GM03348 (cell line): ENCODE data around the gene TMEM132C.
"Not testable (repeated sequence)": the region's sequence is repeated elsewhere in the genome, so short reads cannot be mapped to it uniquely, and the experiment has no call there.

Source experiments
- DNase-seq: peaks from one replicate; pipeline ENCODE4 v3.0.0; 2012; ENCODE audit warnings: low spot score

TMEM132C gene

DNA sequence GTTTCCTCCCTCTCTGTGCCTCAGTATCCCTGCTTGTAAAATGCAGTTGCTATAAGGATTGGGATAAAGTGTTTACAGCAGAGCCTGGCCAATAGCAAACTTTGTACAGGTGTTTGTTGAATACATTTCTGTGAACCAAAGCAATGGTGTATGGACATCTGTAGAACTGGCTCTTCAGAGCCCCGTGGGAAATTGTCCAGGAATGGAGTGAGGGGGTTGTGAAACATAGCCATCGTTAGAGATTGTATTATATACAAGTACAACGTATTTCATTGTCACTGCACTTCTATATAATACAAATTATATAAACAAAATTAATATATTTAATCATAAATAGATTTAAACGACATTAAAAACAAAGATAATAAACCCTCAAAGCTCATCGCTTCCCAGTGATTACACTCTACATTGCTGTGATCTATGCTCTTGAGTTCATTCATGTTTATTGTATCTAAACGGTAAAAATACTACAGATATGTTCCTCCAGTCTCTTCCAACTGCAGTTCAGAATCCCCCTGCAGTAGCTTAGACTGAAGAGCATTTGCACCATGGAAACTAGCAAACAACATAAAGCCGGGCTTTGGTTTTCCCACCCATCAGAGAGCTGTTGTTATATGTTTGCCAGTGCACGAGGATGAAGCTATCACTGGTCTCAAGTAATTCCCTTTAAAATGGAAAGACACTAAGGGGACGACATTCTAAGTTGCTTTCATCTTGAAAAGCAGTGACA lies 216.7 kb downstream of the TMEM132C start:
- DNase-seq = no peak

DNA sequence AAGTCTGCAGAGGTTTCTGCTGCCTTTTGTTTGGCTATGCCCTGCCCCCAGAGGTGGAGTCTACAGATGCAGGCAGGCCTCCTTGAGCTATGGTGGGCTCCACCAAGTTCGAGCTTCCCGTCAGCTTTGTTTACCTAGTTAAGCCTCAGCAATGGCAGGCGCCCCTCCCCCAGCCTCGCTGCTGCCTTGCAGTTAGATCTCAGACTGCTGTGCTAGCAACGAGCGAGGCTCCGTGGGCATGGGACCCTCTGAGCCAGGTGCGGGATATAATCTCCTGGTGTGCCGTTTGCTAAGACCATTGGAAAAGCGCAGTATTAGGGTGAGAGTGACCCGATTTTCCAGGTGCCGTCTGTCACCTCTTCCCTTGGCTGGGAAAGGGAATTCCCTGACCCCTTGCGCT lies 230.4 kb downstream of the TMEM132C start:
- not testable (repeated sequence) for DNase-seq

DNA sequence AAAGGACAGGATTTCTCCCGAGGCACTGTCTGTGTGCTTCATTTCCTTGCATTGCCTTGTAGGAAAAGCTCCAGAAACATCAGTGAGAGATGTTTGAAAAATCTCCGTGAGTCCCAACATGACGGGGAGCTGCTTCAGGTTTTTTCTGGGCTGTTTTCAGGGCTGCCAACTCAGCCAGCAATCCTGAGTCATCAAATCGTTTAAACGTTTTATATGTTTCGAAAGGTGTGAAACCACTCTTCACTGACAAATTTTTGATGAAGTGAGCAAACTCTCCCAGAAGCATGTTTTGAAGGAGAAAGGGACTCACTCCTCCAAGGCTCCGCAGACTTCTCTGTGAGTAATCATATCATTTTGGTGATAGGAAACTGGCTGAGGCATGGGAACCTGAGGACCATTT lies 240.5 kb downstream of the TMEM132C start:
- no peak for DNase-seq

DNA sequence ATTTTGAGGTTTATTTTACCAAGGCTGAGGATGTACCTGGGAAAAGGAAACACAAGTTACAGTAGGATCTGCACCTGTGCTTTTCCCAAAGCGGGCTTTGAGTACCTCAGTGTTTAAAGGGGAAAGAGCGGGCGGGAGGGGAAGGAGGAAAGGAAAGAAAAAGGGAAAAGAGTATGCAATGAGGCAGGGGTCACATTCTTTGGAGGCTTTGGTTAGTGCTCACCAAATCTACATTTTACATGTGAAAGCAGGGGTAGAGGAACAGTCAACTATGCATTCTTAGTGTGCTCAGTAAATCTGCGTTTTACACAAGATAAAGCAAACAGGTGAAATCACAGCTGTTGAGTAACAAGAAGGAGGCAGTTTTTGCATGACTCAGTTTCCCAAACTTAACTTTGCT lies 242.2 kb downstream of the TMEM132C start:
- no peak for DNase-seq

DNA sequence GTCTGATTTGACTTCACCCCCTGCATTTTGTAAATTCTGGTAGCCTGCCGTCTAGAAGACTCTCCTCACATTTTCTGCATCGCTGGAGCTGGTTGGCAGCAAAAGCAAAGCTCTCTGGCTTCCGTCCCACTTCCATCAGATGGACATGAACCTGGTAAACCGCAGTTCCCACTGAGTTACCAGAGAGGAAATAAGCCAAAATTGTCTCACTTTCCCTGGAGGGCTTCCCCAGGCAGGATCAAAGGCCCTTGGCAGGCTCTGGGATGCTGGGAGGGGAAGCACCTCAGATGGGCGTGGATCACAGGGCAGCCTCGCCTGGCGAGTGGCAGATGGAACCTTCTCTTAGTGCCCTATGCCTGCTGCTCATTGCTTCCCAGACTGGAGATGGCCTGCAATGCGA lies 243.5 kb downstream of the TMEM132C start:
- DNase-seq = no peak

DNA sequence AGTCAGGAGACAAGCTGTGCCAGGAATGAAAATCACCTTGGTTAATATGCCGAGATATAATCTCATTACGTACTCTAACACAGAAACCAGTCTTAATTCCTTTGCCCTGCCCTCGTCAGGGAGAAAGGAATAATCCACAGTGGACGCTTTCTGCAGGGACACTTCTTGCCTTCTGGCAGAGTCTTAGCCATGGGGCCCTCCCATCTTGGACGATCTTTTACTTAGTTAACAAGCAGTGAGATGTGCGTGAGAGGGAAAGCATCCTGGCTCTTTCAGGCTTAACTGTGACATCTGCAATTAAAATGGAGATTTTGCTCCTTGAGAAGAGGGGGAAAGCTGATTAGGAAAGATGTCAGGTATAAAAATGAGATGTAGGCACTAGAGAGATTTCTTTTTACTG lies 246.4 kb downstream of the TMEM132C start:
- DNase-seq = no peak

DNA sequence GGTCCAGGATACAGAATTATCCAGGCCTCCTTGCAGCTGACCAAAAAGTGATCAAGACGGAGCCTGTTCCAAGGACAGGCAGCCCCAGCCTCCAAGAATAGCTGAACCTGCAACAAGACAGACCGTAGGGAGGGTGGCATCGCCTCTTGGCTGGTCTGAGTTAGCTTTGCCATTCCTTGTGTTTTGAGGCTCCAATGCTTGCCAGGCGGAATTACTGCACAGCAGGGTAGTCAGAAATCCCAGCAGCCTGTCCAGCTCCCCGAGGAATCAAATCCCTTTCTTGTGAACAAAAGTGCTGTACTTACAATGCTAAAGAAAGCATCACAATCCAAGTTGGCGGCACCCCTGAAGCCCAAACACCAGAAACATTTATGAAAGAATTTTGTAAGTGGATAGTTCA lies 246.9 kb downstream of the TMEM132C start:
- DNase-seq = no peak

DNA sequence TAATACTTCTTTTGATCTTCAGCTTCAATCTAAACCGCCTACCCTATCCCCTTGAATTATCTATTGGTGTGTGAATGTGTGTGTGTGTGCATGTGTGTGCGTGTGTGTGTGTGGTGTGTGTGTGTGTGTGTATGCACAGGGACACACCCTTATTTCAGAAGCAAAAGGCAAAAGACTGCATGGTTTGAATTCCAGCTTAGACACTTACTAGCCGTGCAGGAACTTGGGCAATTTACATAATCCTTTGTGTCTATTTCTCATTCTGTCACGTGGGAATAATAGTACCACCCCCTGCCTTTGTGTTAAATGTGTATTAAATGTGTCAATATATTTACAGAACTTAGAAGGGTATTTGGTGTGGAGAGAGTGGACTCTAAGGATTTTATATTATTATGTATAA lies 251.7 kb downstream of the TMEM132C start:
- no peak for DNase-seq

DNA sequence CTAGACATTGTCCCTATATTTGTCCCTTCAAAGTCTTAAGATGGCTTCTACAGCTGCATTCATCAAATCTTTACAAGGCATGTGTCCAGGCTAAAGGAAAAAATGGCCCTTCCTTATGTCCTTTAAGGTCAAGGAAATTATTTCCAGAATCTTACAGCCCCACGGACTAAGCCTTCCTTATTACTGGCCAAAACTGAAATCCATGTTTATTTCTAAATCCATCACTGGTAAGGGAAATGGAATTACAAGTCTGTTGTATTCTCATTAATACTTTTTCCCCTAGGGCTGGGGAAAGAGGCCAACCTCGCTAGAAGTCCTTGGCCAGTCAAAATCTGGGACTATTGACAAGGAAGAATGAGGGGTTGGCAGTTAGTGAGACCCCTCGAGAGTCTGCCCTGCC lies 252.5 kb downstream of the TMEM132C start:
- no peak for DNase-seq

DNA sequence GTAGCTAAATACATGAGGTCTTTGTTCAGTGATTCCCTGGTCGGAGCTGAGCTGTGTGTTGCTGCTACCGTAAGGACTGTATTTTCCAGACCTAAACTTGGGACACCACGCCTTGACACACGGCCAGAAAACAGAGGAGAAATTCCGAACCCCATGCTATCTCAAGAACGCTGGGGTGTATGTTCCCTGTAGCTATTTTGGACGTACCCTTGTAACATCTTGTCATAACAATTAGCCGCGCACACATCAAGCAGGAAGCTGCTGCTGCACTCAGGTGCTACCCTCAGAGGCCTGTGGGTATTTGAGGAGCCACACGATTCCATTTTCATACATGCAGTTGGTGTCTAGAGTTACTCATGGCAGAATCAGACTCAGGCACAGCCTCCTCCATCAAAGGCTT lies 255.0 kb downstream of the TMEM132C start:
- no peak for DNase-seq

DNA sequence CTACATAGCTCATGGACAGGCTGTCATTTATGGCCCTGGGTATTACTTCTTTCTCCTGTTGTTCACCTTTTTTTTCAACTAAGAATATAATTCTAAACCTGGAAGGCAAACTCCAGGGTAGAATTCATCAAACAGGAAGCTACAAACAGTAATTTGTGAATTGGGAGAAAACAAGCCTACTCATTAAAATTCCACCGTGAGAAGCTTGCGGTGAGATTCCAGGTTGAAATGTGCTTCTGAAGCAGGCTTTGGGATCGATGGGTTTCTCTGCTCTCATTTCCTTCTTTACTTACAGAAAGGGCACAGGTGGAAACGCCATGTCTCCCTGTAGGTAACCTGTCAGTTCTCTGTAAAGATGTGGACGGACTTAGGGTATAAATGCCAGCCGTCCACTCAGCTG lies 257.5 kb downstream of the TMEM132C start:
- no peak for DNase-seq

DNA sequence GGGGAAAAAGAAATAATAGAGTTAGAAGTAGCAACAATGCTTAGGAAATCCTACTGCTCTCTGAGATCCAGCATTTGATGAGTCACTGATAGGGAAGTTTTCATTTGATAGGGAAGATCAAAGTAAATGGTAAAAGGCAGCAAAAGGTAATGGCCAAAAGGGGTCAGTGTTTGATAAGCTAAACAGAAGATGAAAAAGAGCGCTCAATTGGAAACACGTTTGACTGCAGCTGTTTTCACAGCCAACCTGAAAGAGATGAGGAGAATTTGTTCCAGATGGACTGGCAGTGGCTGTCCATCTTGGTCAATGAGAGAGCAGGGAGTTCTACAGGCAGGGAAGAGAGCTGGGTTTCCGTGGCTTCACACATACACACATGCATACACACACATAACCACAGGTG lies 264.2 kb downstream of the TMEM132C start:
- DNase-seq = no peak

DNA sequence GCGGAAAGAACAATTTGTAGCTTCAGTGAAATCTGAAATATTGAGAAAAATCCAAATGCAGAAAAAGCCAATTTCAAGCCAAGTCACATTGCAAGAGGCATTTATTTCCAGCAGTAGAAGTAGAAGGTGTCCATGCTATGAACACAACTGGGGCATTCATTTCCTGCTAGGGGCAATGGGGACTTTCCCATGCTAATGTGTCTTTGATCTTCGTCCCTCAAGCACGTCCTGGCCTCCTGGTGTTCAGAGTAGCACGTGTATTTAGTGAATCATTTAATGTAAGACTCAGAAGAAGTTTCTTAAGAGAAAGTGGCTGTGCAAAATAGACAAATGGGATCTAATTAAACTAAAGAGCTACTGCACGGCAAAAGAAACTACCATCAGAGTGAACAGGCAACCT lies 267.9 kb downstream of the TMEM132C start:
- DNase-seq = no peak

DNA sequence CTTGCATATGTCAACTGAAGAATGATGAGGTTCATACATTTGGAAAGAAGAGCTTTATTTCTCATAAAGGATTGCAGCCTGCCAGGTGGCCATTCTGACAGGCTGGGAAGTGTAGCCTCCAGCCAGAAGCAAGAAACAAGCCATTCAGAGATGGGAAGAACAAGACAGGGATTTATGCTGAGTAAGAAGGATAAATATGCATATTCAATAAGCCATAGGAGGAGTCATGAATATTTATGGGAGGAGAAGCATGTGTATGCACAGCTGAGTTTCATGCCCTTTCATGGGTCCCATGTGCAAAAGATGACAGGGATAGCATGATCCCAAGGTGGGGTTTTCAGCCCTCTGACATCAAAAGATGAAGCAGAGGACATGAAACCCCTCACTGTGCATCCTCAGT lies 269.8 kb downstream of the TMEM132C start:
- no peak for DNase-seq

DNA sequence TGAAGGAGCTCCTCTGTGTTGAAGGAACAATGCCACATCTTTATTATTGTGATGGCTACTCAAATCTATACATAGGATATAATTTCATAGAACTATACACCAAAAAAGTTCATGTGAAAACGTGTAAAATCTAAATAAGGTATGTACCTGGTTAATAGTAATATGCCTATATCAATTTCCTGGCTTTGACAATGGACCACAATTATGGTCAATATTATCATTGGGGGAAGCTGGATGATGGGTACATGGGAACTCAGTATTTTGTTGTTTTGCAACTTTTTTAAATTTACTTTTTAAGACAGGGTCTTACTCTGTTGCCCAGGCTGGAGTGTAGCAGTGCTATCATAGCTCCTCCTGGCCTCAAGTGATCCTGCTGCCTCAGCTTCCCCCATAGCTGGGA lies 270.7 kb downstream of the TMEM132C start:
- no peak for DNase-seq

DNA sequence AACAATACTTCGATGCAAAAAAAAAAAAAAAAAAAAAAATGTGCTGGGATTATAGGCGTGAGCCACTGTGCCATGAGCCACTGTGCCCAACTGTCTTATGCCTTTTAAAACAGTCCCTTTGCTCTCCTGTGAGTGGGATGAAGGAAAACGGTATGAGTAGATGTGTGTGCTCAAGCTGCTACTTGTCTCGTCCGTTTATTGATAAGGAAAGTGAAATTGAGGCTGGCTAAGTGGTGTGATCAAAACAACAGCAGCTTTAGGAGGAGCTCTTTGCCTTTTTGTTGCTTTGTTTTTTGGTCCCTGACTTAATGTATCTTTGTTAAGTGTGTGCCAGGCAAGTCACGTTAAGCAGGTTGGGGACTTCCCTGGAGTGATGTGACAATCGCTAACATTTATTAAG lies 275.9 kb downstream of the TMEM132C start:
- no peak for DNase-seq

DNA sequence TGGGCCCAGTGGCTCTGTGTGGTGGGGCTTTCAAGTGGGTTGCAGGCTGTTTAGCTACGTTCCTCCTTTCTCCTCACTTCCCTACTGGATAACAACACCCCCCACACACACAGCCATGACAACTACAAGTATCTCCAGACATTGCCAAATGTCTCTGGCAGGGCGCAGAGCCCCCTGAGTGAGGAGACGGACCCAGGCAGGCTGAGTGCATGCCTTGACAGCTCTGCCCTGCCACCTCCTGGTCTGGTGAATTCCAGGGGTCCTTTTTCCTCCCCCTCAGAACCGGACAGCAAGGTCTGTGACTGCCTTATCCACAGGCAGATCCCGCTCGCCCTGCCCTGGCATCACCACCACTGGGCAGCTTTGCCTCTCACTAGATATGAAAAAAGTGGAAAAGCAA lies 276.5 kb downstream of the TMEM132C start:
- no peak for DNase-seq

DNA sequence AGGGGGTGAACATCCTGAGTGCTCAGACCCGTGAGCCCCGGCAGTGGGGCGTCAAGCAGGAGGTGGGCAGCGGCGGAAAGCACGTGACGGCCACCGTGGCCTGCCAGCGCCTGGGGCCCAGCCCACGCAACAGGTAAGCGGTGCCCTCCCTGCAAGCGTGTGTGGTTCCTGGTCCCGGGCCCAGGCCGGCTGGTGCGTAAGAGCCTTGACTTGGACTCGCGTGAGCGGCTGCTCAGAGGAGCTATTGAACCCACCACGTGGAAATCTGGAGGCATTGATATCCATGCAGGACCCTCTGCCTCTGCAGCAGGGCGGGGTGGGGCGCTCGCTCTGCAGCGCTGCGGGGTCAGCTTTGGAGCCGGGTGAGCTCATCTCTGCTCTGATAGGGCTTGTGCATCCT lies 277.0 kb downstream of the TMEM132C start:
- no peak for DNase-seq

DNA sequence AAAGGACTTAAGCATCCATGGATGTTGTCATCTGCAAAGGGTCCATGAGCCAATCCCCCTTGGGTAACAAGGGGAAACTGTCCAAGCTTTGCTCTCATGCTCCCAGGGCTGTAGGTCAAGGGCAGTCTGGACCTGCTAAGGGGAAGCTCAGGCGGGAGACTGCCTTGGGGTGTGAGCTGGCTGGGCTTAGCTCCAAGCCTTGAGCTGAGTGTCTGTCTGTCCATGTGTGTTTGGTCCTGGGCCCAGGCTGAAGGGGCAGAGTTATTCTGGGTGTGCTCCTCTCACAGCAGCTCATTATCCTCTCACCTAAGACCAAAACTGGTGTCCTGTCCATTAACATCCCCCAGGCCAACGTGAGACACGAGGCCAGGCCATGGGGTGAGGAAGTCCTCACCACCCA lies 282.0 kb downstream of the TMEM132C start:
- no peak for DNase-seq

DNA sequence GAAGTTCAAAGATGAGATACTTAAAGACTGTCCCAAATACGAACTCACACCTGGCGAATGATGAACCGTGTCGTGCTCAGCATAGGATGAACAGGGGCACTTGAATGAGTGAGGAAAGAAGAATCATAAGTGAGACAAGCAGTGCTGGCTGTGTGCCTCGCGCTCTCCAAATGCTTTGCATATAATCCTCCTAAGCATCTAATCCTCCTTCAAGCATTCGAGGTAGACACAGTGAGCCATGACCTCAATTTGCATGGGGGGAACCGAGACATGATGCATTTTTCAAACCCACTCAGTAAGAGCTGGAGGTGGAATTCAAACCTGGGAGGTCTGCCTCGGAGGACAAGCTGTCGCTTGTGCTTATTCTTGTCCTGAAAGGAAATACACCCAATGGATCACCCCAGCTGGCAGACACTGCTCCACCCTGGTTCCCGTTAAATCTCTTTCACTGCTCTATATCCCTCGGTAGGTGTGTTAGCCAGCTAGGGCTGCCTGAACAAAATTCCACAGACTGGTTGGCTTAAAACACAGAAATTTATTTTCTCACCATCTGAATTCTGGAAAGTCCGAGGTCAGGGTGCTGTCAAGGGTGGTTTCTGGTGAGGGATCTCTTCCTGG lies 282.7 kb downstream of the TMEM132C start:
- no peak for DNase-seq

DNA sequence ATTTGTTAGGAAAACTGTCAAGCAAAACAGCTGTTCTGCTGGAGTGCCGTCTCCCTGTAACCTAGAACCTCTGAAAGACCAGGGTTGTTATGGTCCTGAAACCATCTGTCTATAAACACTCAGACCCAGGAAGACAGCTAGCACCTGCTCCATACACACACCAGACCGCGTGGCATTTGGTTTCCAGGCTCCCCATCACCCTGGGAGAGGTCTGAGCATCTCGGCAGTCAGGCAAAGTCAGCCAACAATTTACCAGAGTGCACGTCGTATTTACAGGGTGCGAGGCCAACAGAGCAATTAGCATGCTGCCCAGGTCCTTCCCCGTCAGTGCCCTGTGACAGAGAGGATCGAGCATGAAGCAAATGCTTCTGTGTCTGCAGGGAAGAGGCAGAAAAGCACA lies 284.3 kb downstream of the TMEM132C start:
- DNase-seq = no peak

DNA sequence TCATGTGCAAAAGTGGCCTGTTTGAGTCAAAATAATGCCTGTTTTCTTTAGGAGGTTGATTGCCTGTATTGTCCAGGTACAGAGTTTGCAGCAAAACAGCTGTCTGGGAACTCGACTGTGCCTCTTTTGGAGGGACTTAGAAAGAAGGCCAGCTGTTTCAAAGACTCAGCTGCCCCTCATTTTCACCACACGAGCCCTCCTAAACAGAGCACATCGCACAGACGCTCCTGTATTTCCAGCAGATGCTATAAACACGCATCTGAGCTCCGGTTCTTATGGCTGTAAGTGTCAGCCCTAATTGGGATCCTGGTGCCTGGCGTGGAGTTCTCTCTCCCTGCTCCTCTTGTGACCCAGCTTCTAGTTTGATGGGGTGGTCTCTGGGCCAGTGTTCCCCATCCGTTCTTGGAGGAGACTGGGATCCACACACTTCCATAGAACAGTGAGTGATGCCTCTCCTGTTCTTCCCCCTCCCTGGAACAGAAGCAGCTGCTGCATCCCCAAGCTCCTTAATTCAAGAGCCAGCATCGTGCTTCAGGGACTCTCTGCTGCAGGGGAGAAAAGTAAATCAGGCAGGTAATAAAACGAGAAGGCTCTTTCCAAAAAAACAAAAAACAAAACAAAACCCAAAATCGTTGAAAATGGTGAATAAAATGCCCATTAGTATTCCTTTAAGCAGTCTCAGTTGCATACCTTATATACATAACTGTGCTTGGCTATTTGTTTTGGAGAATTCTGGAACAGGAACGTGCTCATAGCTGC lies 287.8 kb downstream of the TMEM132C start:
- no peak for DNase-seq

DNA sequence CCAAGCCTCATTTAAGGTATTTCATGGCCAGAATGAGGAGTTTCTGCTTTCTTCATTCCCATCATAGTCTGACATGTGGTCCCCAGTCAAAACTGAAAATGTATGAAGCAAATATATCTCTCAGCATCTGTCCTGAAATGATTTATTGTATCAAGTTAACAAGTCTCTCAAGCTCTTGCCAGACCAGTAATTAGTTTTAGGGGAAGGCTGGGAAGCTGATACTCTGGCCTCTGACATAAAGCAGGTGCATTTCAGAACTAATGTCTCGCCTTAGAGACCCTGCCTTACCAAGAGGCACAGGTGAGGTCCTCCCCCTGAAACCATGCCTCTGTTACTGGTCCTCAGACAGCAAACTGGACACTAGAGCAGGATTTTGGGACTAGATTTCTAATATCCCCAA lies 290.3 kb downstream of the TMEM132C start:
- no peak for DNase-seq
